Activated naive CD4-positive, alpha-beta T cell treated with anti-CD3 and anti-CD28 coated beads, Interleukin-2, amount 50 U/mL, for 72 hours (primary cell): ENCODE results near the gene NHLRC3. TPM values are rescaled to one million over a fixed set of nuclear protein-coding genes. Genes with fewer than 3 reads are reported as not detected.

ENCODE experiments used
- ATAC-seq, 2 donors: fragments of 150-1000 bp; cut with Tn5 transposase; 2 replicates each; pipeline ENCODE4 v1.10.0; 2021; ENCODE audit warnings: mild to moderate bottlenecking in 2 of 2, moderate library complexity in 2 of 2
- DNase-seq, 2 donors: peaks; one replicate each; pipeline ENCODE4 v3.0.0; 2021 to 2022; ENCODE audit warnings: low spot score in 2 of 2
- H3K27ac Mint-ChIP-seq, 2 donors: one replicate each; pipeline ENCODE4 v1.8.0; 2022; ENCODE audit warnings: mild to moderate bottlenecking in 2 of 2, mixed read lengths in 2 of 2
- H3K36me3 Mint-ChIP-seq, 2 donors: one replicate each; pipeline ENCODE4 v1.8.0; 2022; ENCODE audit warnings: mixed read lengths in 2 of 2
- H3K9me3 Mint-ChIP-seq, 2 donors: one replicate each; pipeline ENCODE4 v1.8.0; 2022; ENCODE audit warnings: mixed read lengths in 2 of 2
- total RNA-seq, 2 donors: library from RNA; stranded (reverse); gene quantifications; one replicate each; pipeline ENCODE4 v1.2.3, GENCODE V29; 2022

NHLRC3 gene
- total RNA-seq, 2 donors from 2014 or later: 12.7 to 20.4 TPM

DNA sequence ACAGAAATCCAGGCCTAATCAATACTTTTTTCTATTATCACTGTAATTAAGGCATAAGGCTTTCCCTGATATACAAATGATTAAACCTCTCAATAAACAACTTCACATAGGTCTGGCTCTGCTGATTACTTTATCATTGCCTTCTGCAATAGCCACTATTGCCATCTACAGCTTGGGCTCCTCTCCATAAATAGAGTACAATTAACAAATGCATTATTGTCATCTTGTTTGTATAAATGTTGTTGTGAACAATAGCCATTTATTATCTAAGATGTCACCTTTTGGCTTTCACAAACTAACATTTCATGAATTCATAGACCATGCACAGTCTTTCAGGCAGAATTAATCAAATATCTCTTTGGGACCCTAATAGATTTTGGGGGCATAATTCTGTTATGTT lies 53.3 kb downstream of the NHLRC3 start:
- Mint-ChIP-seq H3K27ac (no peak overlapping the region), H3K36me3 (no peaks in the 10 kb centered on the region), H3K9me3 (peaks cover 0 to 11% of the 10 kb centered on the region in 2 donors)
- no peak for DNase-seq
- ATAC-seq: no peak

DNA sequence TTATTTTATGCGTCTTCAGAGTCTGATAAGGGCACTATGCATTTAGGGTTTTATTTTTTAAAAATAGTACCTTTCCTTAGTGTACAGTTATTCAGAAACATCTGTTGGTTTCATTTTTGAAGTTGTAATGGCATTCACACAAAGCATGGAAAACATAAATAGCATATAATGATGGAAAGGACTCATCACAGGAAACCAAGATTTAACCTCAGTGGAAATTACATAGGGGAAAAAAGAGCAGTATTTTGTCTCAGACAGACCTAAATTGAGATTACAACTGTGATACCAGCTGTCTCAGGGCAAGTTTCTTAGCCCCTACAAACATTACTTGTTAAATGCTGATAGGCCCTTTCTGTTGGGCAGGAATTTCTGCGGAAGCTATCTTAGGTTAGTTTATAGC lies 57.2 kb downstream of the NHLRC3 start:
- no peak for DNase-seq
- H3K9me3 Mint-ChIP-seq: peaks cover 0 to 11% of the 10 kb centered on the region in 2 donors
- ATAC-seq: peak; percentile 80 to 94
- no peaks in the 10 kb centered on the region for H3K36me3 Mint-ChIP-seq
- H3K27ac Mint-ChIP-seq: peak overlapping the region; percentile 79 to 84

DNA sequence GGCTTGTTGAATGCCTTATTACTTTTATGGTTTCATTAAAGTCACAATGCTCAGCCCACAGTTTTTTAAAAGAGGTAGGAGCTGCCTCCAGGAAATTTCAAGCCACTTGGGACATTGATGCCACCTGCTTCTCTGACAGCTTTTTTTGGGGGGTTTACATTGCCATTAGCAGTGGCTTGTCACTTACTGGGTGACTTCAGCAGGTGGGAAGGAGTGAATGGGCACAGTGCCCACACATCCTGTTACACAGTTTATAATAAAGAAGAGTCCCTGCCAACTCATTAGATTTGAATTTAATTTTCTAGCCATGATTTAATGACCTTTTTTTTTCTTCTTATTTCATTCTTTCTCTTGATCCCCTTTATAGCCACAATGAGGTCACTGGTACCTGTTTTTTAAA lies 61.0 kb downstream of the NHLRC3 start:
- Mint-ChIP-seq H3K27ac (no peak overlapping the region), H3K36me3 (no peaks in the 10 kb centered on the region), H3K9me3 (peaks cover 0 to 2% of the 10 kb centered on the region in 2 donors)
- DNase-seq (no peak), ATAC-seq (no peak)

Other genes starting within 250 kb of the NHLRC3 start
- not detected for gene STOML3, start 47.6 kb upstream of the NHLRC3 start, total RNA-seq
- 10 to 100 TPM; 58.0 to 68.6 TPM for gene PROSER1, start 367 bp upstream of the NHLRC3 start, total RNA-seq